ENCODE measurements around the gene RNF141.

The RNF141 gene

DNA sequence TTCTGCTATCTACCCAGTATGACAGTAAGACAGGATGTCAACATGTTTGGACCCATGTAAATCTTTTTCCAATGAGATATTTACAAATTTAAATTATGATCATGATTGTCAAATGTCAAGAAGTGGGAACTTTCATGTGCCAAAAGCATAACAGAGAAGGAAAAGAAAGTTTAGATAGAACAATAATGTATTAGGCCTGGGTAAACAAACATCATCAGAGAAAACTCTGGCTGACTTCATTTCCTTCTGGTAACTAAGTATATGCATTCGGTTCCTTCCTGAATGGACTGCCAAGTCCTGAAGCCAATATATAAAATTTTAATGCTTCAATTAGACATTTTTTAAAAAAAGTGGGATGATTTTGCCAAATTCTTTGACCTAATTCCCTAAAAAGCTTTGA, 16.5 kb downstream of the RNF141 start:
- DNase-seq (ENCODE audit: low spot score) (no peak), FAIRE-seq (no peak)

DNA sequence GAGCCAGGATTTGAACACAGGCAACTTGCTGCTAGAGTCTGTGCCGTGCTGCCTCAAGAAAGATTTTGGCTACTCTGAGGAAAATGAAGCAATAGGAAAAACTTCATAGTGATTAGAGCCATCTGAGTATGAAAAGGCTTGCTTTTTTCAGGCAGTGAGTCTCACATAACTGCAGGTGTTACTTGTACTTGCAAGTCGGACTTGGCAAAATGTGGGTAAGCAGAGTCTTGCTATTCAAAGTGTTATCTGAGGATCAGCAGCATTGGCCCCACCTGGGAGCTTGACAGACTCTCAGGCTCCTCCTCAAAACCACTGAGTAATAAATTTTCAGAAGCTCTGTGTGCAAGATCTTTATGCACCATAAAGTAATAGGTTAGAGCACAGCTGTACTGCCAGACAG, 18.1 kb downstream of the RNF141 start:
- no peak for FAIRE-seq
- DNase-seq (ENCODE audit: low spot score): no peak

DNA sequence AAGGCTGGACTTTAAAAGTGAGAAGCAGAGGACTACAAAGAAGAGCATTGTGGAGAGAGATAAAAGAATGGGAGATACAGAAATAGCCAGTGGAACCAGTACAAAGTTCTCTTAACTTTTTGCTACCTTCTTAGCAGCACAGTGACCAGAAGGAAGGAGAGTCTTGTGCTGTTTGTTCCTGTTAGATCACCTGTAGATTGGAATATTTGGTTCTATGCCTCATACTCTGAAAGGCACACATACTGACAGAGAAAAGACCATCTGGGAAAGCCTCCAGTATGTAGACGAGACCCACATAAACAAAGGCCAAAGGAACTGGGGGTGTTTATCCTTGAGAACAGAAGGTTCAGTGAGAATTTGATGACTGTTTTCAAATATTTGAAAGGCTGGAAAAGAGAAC, 18.7 kb downstream of the RNF141 start:
- DNase-seq (ENCODE audit: low spot score) (no peak), FAIRE-seq (no peak)

DNA sequence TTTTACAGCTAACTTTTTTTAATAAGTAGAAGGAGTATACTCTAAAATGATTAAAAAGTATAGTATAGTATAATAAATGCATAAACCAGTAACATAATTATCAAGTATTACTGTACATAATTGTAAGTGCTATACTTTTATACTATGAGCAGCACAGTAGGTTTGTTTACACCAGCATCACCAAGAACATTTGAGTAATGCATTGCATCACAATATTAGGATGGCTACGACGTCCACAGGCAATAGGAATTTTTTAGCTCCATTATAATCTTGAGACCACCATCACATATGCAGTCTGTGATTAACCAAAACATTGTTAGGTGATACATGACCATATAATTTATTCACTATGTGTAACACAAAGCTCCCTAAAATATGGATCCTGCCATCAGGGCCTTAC, 20.4 kb downstream of the RNF141 start:
- DNase-seq (ENCODE audit: low spot score): no peak
- no peak for FAIRE-seq

DNA sequence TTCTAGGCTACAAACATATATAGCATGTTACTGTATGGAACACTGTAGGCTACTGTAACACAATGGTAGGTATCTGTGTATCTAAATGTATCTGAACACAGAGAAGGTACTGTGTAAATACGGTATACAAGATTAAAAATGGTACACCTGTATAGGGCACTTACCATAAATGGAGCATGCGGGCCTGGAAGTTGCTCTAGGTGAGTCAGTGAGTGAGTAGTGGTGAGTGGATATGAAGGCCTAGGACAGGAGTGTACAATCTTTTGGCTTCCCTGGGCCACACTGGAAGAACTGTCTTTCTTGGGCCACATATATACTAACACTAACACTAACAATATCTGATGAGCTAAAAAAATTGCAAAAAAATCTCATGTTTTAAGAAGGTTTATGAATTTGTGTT, 21.4 kb downstream of the RNF141 start:
- DNase-seq (ENCODE audit: low spot score) (no peak), FAIRE-seq (no peak)

DNA sequence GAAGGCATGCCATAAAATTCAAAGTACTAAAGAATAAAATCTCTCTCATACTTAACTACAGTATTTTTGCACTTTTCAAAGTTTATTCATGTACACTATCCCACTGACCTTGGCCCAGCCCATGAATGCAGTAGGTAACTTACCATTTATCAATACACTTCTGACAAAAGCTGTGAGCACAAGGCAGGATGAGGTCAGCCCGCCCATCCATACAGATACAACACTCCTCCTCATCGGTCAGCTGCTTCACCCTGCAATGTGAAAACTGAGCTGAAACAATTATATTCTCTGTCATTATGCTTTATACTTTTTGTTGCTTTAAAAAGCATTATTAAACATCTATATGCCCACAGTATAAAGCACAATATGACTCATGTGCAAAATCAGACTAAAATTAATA, 22.1 kb downstream of the RNF141 start:
- no peak for DNase-seq (ENCODE audit: low spot score)
- no peak for FAIRE-seq

DNA sequence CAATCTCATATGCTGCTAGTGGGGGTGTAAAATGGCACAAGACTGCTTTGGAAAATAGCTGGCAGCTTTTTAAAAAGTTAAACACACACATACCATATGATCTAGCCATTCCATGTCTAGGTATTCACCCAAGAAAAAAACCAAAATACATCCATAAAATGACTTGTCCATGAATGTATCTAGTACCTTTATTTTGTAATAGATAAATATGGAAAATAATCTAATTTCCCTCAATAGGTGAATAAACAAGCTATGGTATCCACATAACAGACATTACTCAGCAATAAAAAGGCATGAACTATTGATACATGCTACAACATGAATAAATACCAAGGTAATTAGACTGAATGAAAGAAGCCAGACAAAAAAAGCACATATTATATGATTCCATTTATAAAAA, 22.9 kb downstream of the RNF141 start:
- DNase-seq (ENCODE audit: low spot score) (no peak), FAIRE-seq (no peak)

DNA sequence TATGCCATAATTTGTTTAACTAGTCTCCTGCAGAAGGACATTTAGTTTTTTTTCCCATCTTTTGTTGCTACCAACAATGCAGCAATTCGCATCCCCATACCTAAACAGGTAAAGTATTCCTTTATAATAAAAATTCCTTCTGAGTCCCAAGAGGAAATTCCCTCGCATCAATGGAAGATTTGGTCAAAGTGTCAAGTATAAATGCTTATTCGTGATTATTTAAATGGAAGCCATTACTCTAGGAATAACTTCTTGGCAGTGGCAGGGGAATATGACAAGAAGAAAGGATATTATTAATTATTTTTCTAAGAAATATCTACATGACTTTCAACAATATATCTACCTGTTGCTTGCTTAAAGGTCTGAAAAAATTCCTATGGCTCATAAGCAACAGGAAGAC, 25.6 kb downstream of the RNF141 start:
- FAIRE-seq (no peak), DNase-seq (ENCODE audit: low spot score) (no peak)

DNA sequence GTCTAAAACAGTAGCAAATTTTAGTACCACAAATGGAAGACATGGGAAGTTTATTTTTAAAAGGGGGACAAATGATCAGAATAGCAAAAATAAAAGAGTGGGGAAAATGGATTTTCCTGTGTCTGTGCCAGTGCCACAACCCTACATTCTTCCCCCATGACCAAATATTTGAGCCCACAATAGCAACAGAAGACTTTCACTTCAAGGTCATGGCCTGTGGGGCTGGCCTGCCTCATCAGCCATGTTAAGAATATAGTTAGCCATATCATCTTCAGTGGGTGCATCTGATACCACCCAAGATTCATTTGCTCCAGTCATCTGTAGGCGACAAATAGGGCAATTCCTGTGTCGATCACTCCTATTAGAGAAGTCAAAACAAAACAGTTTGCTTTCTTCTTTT, 26.3 kb downstream of the RNF141 start:
- DNase-seq (ENCODE audit: low spot score): no peak
- no peak for FAIRE-seq

DNA sequence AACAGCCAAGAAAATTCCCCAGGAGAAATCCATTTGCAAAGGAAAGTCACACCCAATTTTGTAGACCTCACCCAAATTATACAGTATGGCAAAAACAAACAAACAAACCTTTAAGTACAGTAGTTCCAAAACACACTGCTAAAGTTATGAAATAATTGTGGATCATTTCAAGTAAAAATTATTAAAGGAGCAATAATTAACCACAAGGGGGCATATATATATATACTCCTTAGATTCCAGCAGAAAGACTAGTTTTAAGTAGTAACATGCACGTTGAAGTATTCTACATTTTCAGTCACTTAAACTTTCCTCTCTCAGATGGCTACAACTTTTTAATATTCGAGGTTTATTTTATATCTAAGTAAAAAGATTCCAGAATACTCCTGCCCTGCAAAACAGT, 26.8 kb downstream of the RNF141 start:
- FAIRE-seq: no peak
- peak; percentile 10 for DNase-seq (ENCODE audit: low spot score)

DNA sequence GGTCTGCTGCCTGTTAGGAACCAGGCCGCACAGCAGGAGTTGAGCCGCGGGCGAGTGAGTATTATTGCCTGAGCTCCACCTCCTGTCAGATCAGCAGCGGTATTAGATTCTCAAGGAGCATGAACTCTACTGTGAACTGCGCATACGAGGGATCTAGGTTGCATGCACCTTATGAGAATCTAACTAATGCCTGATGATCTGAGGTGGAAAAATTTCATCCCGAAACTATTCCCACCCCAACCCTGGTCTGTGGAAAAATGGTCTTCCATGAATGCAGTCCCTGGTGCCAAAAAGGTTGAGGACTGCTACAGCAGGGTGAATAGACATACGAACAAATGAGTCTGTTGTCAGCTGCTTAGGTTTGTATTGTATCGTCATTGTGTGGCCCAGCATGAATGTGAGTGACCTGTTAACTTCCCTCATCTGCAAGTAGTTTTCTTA, 29.8 kb downstream of the RNF141 start:
- FAIRE-seq (no peak), DNase-seq (ENCODE audit: low spot score) (no peak)

DNA sequence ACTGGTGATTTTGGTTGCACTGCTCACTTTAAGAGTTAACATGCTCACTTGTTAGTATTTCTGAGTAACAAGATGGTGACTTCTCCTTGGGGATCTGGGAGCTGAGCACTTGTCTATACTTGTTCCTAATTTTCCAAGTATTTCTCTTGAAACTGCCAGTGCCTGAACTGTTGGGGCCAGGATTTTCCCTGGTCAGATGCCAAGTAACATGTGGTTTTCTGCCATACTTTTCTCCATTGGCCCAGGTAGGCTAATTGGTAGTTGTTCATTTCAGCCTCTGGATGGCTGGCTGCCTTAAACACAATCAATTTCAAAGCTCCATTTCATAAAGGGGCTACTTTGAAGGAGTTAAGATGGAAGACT, 35.0 kb downstream of the RNF141 start:
- DNase-seq (ENCODE audit: low spot score): no peak
- no peak for FAIRE-seq

DNA sequence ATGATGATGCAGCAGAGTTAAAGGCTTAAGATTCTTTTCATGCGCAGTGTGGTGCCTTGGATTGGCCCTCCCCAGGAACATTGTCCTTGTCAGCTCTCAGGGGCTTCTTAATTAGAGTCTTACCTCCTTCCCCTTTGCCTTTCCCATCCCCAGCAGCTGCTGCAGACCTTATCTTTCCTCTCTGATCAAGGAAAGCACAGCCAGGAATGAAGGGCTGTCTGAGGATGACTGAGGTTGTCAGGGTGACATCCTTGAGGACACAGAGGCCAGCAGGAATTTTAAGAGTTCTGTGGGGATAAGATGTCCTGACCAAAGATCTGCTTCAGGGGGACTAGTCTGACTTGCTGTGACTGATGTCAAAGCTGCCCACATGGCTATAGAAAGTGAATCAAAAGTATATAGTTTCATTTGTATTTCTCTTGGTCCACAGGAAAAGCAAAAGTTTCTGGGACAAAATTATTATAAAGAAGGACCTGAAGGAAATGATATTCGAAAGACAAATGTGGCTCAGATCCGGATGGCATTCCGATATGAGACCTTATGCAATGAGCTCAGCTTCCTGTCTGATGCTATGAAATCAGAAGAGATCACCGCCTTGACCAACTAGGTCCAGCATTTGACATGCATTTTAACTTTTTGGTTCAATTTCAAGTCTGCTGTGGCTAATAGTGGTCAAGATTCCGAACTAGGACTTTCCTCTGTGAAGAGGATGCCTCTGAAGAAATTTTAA, 35.5 kb downstream of the RNF141 start:
- no peak for DNase-seq (ENCODE audit: low spot score)
- no peak for FAIRE-seq

DNA sequence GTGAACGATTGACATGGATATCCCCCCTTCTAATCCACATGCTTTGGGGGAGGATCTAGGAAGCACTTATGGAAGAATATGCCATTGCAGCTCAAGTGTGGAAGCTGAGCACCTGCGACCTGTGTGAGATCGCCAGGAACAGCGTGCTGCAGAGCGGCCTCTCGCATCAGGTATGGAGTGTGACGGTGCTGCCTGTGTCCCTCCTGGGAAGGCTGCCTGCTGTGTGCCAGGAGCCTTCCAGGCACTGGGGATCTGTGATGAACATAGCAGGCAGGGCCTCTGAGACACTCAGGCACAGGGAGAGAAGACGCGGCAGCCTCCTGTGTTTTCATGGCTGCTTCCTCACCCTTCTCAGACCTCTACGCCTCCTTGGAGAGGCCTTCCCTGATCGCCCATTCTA, 36.5 kb downstream of the RNF141 start:
- no peak for FAIRE-seq
- DNase-seq (ENCODE audit: low spot score): no peak

DNA sequence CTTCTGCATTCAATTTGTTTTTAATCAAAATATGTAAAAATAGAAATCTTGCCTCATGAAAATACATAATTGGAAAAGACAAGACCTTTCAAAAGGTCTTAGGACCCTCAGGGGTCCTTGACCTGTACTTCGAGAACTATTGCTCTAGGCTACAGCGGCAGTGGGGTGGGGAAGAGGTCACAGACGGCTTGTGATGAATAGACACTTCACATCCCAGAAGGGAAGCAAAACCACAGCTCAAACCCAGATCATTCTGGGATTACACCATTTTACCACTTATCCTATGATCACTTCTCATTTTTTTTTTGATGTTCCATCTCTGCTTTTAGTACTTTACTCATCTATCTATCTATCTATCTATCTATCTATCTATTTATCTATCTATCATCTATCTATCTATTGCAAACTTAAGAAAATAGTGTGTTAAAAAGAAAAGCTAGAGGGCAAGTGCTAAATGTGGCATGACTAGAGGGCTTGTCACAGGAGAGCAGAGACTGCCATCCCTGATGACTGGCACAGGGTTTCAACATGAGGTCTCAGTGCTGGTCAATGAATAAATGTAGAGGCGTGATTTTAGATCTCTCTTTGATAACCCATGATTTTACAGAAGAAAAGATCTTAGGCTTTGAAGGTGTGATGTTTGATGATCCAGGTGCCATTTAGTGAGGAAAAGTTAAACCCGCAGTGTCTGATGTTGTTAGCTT, 37.1 kb downstream of the RNF141 start:
- DNase-seq (ENCODE audit: low spot score) (no peak), FAIRE-seq (no peak)

DNA sequence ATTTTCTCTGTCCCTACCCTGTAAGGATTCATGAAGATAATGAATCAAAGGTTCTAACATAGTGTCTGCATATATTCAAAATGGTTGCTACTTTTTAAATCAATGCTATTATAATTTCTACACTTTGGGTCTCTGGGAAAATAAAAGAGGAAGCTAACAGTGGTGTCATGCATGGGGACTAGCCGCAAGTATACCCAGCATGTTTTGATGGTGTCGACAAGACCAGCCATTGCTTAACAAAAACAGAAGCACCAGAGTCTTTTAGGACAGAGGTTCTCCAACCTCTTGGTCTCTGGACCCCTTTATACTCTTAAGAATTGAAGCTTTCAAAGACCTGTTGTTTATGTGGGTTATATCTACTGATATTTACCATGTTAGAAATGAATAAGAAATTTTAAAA, 37.8 kb downstream of the RNF141 start:
- no peak for DNase-seq (ENCODE audit: low spot score)
- no peak for FAIRE-seq

DNA sequence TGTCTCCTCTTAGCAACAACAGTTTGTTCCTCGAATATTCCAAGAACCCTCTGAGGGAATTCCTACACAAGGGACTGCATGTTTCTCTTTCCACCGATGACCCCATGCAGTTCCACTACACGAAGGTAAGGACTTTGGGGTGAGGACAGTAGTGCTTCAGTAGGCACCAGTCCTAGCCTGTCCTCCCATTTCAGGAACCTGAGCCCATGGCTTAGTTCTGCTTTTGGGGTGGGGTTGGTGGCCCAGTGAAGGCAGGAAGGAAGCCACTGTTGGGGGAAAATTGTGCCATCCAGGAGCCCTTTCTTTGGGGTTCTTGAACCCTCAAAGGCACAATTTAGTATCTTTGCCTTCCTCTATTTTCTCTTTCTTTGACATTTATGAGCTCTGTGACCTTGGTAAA, 38.2 kb downstream of the RNF141 start:
- FAIRE-seq (no peak), DNase-seq (ENCODE audit: low spot score) (no peak)

DNA sequence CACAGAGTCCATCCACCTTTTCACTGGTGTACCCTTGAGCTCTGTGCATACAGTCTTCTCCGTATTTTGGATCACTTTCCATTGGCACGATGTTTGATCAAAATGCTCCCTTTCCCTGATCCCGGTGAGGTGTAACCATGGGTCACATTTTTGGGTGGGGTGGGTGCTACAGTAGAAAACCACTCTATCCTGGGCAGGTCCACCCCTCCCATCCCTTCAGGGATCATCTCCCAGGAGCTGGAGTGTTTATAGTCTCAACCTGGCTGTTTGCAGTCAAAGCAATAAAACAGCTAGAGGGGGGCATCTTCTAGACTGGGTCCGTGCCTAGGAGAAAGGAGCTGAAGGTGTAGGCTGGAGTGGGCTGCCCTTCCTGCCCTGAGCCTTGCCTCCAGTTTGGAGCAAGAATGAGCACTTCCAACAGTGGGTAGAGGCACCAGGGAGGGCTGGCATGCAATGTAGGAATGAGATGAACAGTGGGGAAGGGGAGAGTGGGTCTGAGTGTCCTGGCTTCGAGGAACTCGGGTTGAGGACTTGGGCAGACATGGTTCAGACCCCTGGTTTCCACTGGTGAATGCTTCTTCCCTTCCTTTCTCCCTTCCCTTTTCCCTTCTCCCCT, 38.8 kb downstream of the RNF141 start:
- no peak for FAIRE-seq
- no peak for DNase-seq (ENCODE audit: low spot score)

DNA sequence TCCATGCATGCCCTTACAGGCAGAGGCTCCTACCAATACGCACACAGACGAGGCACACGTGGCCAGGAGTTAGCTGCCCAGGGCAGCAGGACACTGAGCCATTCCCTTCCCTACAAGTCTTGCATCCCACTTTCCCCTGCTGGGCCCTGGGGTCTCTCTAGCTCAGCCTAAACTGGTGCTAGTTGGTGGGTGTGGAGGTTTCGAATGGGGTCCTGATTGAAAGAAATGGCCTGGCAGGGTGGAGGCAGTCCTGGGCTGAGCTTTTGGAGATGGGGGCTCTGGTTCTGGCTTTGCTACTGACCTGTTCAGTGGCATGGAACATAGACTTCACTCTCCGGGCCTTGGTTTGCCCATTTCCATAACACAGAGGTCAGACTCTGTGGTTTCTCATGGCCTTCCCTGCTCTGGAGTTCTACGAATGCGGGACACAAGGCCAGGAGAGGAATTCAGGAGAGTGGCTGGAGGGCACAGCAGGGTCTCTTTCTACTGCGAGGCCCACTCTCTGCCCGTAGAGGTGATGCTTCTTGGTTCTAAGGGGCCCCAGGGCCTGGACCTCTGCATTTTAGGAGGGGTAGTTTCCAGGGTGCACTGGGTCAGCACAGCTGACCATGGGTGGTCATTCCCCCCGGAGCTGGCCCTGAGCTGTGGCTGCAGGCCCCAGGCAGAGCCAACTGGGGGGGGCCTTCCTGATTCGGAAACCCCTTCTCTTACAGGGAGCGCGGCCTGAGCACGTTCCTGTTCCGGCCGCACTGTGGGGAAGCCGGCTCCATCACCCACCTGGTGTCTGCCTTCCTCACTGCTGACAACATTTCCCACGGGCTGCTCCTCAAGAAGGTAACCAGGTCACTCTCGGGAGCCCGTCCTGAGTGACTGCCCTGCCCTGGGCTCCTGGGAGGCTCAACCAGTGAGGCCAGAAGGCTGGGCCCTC, 40.0 kb downstream of the RNF141 start:
- DNase-seq (ENCODE audit: low spot score) (no peak), FAIRE-seq (no peak)

DNA sequence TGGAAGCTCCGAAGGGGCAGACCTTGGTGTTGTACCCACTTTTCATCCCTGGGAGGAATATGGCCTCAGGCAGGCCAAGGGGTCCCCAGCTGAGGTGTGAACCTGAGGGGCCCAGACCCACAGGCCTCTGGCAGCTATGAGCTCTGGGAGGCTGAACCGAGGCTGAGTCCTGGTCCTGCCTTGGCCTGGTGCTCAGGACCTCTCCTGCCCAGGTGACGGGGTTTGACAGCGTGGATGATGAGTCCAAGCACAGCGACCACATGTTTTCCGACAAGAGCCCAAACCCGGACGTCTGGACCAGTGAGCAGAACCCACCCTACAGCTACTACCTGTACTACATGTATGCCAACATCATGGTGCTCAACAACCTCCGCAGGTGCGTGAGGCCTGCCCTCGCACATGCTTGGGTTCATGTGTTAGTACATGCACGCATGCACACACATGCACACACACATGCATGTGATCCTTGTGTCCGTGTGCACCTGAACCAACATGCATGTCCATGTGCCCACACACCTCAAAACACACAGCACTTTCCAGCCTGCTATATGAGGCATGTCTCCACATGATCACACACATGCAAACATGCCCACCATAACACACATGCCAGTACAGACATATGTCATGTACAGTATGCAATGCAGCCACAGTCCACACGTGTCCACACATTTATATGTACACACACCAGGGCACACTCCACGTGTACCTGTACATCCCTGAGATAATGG, 40.9 kb downstream of the RNF141 start:
- DNase-seq (ENCODE audit: low spot score) (no peak), FAIRE-seq (no peak)

DNA sequence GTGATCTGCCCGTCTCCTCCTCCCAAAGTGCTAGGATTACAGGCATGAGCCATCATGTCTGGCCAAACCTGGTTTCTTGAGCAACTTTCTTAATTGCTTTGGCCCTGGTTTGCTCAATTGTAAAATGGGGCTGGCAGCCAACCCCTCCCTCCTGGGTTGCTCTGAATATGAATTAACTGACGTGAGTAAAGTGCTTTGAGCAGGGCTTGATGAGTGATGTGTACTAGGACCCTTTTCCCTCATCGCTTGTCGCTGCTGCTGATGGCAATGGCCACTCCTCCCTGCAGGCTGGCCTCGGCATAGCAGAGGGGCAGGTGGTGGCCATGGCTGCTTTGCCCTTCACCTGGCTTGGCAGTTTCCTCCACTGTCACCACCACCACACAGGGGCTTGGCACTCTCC, 41.5 kb downstream of the RNF141 start:
- FAIRE-seq (no peak), DNase-seq (ENCODE audit: low spot score) (no peak)

Data from RCC 7860 (cell line).